Neuron (in vitro differentiated cells): ENCODE measurements around the gene ELL.

Experiments
- H2AFZ ChIP-seq: one replicate; pipeline ENCODE4 v1.6.1; 2013; ENCODE audit warnings: low read depth, mild to moderate bottlenecking, inconsistent platforms, low read length, moderate library complexity
- H3K27me3 ChIP-seq: one replicate; pipeline ENCODE4 v1.6.1; 2013; ENCODE audit warnings: low read length; ENCODE audit not compliant: insufficient read depth
- H3K36me3 ChIP-seq: one replicate; pipeline ENCODE4 v1.6.1; 2013; ENCODE audit warnings: low read length; ENCODE audit not compliant: insufficient read depth
- H3K4me1 ChIP-seq: one replicate; pipeline ENCODE4 v1.6.1; 2013; ENCODE audit warnings: low read length; ENCODE audit not compliant: insufficient read depth
- H3K4me3 ChIP-seq: 2 replicates; pipeline ENCODE4 v1.5.1; 2013; ENCODE audit warnings: mild to moderate bottlenecking, low read length, moderate library complexity
- H3K9me3 ChIP-seq: one replicate; pipeline ENCODE4 v1.6.1; 2013; ENCODE audit warnings: low read length

The ELL gene

DNA sequence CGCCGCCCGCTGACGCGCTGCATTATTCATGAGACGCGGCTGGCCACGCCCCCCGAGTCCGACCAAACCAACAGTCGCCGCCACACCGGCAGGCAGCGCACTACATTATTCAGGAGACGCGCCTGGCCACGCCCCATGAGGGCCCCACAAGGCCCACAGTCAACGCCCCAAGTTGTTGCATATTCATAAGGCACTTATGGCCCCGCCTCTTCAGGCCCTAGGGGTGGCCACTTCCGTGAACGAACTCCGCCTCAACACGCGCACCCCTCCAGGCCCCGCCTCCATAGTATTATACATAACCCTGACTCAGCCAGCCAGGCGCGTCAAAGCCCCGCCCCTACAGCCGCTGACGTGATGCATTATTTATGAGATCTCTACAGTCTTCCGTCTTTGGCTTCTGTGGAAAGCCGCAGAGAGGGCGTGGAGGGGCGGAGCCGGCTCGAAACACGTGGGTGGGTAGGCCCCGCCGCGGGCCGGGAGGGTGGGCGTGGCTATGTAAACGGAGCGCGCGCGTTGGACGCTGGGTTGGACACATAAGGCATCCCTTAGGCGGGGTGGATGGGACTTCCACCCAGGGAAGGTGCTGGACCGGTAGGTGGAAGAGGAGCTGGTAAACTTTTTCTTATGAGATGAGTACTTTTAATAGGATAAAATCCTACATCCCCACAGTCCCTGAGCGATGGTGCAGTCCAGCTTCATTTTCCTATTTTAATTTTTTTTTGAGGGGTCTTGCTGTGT, 423 bp upstream of the ELL start:
- Histone ChIP-seq H2AFZ (no peak overlapping the region), H3K9me3 (no peaks in the 10 kb centered on the region), H3K4me3 (peak overlapping the region; percentile 95), H3K4me1 (peaks cover 13% of the 10 kb centered on the region), H3K27me3 (no peaks in the 10 kb centered on the region), H3K36me3 (no peaks in the 10 kb centered on the region)

DNA sequence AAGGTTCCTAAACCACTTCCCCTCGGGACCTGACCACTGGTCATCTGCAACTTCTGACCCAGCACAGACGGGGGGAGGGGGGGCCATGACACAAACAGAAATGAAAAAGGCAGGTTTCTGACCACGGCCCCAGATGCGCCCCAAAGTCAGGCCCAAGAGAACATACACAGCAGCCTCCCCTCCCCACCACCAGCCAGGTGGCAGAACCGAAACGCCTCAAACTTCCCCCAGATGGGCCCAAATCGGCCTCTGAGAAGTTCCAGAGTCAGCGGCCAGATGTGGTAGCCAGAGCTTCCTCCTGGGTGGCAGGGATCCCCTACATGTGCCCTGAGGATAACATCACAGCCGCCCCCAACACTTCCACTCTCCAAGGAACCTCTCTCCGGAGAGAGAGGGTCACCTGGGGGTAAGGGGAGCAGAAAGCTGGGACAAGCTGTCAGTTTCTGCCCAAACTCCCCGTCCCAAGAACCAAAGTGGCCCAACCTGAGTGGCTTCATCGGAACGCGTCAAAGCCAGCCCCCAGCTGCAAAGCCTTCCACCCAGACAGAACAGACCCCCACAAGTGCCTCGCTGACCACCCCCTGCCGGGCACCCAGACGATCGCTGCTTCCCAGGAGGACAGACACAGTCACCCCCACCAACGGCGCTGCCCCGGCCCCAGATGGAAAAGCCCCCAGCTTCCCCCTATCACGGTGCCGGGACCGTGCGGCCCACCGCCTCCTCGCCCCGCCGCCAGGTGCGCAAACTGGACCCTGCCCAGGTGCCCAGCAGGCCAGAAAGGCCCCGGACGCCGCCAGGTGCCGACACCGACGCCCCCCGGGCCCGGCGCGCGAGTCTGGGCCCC, 800 bp downstream of the ELL start:
- Histone ChIP-seq H3K4me1 (peaks cover 13% of the 10 kb centered on the region), H3K9me3 (no peaks in the 10 kb centered on the region), H2AFZ (peak overlapping the region; percentile 71), H3K4me3 (peak overlapping the region; percentile 95), H3K36me3 (no peaks in the 10 kb centered on the region), H3K27me3 (no peaks in the 10 kb centered on the region)

DNA sequence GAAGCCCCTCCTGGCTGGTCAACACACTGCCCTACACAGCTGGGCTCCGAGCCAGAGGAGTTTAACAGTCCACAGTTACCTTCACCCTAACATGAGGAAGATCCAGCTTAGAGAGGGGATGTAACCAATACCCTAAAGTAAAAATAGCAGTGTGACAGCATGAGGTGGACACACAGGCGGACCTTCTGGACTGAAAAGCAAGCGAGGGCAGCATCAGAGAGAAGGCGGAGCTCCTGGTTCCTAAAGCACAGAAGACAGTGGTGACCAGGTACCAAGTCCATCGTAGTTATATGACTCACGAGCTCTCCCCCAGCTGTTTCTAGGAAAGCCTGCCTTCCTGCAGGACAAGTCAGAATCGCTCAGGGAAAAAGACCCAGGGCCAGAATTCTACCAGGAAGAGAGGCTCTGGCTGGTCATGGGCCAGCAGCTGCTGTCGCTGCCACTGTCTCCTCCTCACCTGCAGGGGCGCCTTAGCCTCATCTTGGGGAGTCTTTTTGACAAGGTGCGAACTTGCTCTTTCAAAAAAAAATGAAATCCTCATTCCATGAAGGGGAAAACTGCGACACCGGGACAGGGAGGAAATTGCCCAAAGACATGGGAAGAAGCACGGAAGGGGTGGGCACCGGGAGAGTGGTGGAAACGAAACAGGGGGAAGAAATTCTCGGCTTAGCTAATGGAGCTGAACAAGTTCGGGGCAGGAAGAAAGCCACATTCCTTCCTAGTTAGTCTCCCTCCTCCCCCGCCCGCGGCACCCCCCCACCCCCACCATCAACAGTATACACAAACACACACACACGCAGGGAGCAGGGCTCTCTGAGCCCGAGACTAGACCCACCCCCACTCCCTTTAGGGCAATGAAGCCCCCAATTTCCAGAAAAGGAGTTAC, 1.7 kb downstream of the ELL start:
- Histone ChIP-seq H3K36me3 (no peaks in the 10 kb centered on the region), H2AFZ (no peak overlapping the region), H3K4me3 (peak overlapping the region; percentile 95), H3K9me3 (no peaks in the 10 kb centered on the region), H3K27me3 (no peaks in the 10 kb centered on the region), H3K4me1 (peaks cover 18% of the 10 kb centered on the region)

GRCh38 chr19:18518639-18519038, 3.2 kb downstream of the ELL start:
- no peak overlapping the region for H3K4me3 ChIP-seq

DNA sequence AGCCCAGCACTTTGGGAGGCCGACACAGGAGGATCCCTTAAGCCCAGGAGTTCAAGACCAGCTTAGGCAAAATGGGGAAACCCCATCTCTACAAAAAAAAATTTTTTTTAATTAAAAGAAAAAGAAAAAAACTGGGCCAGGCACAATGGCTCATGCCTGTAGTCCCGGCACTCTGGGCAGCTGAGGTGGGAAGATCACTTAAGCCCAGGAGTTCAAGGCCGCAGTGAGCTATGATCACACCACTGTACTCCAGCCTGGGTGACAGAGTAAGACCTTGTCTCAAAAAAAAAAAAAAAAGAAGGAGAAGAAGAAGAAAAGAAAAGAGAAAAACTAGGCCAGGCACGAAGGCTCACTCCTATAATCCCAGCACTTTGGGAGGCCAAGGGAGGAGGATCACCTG, 4.3 kb downstream of the ELL start:
- no peaks in the 10 kb centered on the region for H3K27me3 ChIP-seq
- H3K4me1 ChIP-seq = peaks cover 27% of the 10 kb centered on the region
- H2AFZ ChIP-seq = no peak overlapping the region
- no peaks in the 10 kb centered on the region for H3K36me3 ChIP-seq
- no peaks in the 10 kb centered on the region for H3K9me3 ChIP-seq
- H3K4me3 ChIP-seq = no peak overlapping the region

More at GRCh38 chr19:18518639-18519038, 3.2 kb downstream of the ELL start:
- Histone ChIP-seq H3K9me3 (no peaks in the 10 kb centered on the region), H3K27me3 (no peaks in the 10 kb centered on the region), H2AFZ (no peak overlapping the region), H3K4me1 (peaks cover 27% of the 10 kb centered on the region), H3K36me3 (no peaks in the 10 kb centered on the region)

- Histone ChIP-seq H2AFZ (no peak overlapping the region), H3K4me3 (no peak overlapping the region), H3K4me1 (peaks cover 23% of the 10 kb centered on the region), H3K36me3 (no peaks in the 10 kb centered on the region), H3K9me3 (no peaks in the 10 kb centered on the region), H3K27me3 (no peaks in the 10 kb centered on the region)
Observed at GRCh38 chr19:18515959-18516358, 5.9 kb downstream of the ELL start.

GRCh38 chr19:18514800-18515682, 6.8 kb downstream of the ELL start:
- Histone ChIP-seq H3K9me3 (no peaks in the 10 kb centered on the region), H2AFZ (no peak overlapping the region), H3K27me3 (no peaks in the 10 kb centered on the region), H3K36me3 (no peaks in the 10 kb centered on the region), H3K4me3 (no peak overlapping the region), H3K4me1 (peaks cover 17% of the 10 kb centered on the region)

DNA sequence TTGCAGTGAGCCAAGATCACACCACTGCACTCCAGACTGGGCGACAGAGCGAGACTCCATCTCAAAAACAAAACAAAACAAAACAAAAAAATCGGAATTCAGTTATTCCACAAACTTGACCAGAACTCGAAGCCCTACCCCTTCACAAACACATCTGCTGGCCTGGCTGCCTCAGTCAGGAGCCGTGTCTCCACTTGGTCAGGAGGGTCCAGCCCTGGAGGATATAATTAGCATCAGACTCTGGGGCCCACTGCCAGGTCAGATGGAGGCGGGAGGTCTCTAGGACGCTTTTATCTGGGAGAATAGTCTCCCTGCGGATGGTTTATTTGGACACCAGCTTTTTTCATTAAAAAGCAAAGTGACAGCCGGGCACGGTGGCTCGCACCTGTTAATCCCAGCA, 8.0 kb downstream of the ELL start:
- peaks cover 14% of the 10 kb centered on the region for H3K4me1 ChIP-seq
- H2AFZ ChIP-seq = no peak overlapping the region
- no peaks in the 10 kb centered on the region for H3K9me3 ChIP-seq
- H3K4me3 ChIP-seq = no peak overlapping the region
- no peaks in the 10 kb centered on the region for H3K27me3 ChIP-seq
- H3K36me3 ChIP-seq = no peaks in the 10 kb centered on the region

- Histone ChIP-seq H3K4me3 (no peak overlapping the region), H3K27me3 (no peaks in the 10 kb centered on the region), H3K36me3 (no peaks in the 10 kb centered on the region), H3K9me3 (no peaks in the 10 kb centered on the region), H3K4me1 (peaks cover 9% of the 10 kb centered on the region), H2AFZ (no peak overlapping the region)
Observed at GRCh38 chr19:18510216-18510615, 11.7 kb downstream of the ELL start.

GRCh38 chr19:18508585-18508984, 13.3 kb downstream of the ELL start:
- H3K4me1 ChIP-seq = peaks cover 5% of the 10 kb centered on the region
- no peaks in the 10 kb centered on the region for H3K27me3 ChIP-seq
- no peak overlapping the region for H2AFZ ChIP-seq
- H3K4me3 ChIP-seq = no peak overlapping the region
- H3K9me3 ChIP-seq = no peaks in the 10 kb centered on the region
- H3K36me3 ChIP-seq = no peaks in the 10 kb centered on the region

DNA sequence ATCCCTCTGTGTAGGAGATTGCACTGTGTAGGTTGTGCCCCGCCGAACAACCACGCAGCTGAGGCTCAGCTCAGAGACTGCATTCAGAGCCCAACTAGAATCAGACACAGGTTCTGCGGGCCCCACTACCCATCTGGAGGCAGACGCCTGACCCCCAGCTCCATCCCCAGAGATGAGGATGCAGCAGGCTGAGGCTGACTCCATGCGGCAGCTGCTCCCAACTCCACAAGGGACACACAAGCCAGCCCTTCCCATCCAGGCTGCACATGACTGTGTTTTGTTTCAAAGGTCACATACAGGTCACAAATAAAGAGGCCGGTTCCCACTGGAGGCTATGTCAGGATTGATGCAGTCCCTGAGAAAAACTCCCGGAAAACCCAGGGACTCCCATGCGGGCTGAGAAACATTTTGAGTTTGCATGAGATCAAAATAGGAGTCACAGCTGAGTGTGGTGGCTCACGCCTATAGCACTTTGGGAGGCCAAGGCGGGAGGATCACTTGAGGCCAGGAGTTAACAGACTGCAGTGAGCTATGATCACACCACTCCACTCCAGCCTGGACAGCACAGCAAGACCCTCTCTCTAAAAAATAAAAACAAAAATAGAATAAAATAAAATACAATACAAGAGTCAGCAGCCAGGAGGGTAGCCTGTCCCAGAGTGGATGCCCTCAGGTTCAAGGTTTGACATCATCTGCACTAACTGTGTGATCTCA, 14.0 kb downstream of the ELL start:
- no peaks in the 10 kb centered on the region for H3K36me3 ChIP-seq
- no peaks in the 10 kb centered on the region for H3K27me3 ChIP-seq
- H3K9me3 ChIP-seq = no peaks in the 10 kb centered on the region
- no peak overlapping the region for H2AFZ ChIP-seq
- H3K4me3 ChIP-seq = no peak overlapping the region
- H3K4me1 ChIP-seq = peaks cover 5% of the 10 kb centered on the region
